ENCODE results near the gene TEX11.

The TEX11 gene

DNA sequence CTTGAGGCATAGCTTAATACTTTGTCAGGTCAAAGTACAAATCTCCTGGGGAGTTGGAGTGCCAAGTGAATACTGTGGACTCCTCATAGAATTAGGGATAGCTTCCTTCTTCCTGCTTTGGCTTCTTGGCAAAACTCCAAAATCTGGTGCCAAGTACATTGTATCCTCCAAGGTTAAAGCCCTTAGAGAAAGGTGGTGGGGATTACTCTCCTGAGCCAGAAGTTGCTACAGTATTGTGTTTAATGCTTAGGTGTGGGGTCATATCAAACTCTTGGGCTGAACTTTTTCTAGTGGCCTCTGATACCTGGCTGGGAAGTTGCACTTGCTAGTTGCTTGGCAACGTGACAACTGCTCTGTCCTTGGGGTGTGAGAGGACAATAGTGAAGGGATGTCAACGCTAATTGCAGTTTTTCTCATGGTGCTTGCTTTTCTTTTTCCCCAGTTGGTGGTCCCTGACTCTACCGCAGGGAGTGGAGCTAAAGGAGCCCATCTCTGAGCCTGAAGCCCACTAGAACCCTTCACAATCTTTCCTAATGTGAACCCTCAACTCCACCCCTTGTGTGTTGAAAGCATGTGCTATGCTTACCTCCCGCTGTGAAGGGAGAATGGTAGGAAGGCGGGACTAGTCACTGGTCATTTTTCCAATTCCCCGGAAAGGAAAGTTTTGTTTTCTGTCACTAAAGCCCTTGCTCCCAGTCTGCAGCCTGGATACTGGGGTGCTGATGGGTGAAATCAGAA, 428.4 kb downstream of the TEX11 start:
- Mint-ChIP-seq H3K36me3 (ENCODE audit: low read depth) (no peaks in the 10 kb centered on the region), H3K9me3 (no peaks in the 10 kb centered on the region), H3K4me3 (no peak overlapping the region), H3K27ac (no peak overlapping the region), H3K27me3 (no peaks in the 10 kb centered on the region), H3K4me1 (peaks cover 8% of the 10 kb centered on the region)
- DNase-seq (no peak), ATAC-seq (no peak)

DNA sequence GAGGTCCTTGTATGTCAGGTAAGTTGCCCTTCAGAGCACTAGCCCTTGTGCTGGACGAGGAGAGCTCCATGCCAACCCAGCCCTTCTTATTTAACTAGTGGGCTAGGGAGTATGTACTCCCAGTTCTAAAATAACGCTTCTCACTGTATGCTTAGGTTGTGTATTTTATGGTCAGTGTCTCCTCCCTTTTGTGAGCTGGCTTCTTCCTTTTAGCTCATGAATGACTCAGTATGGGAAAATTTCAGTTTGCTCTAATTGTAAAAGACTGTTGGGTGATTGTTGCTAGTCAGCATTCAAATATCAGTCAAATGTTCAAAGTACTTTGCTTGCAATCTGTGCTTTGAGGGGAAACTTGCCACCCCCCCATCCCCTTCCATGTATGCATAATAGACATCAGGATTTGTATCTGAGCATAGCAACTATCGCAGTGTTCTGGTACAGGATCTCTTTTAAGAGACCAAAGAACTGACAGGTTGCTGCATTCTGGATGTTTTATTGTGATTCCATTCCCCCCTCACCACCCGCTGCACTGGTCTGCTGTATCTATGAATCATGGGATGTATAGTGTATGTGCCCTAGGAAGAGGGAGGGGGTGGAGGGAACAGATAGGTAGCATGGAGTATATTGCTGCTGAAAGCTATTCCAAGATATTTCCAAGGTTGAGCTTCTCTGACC, 429.1 kb downstream of the TEX11 start:
- H3K36me3 Mint-ChIP-seq (ENCODE audit: low read depth) = no peaks in the 10 kb centered on the region
- H3K4me1 Mint-ChIP-seq = peaks cover 8% of the 10 kb centered on the region
- no peak overlapping the region for H3K4me3 Mint-ChIP-seq
- no peaks in the 10 kb centered on the region for H3K9me3 Mint-ChIP-seq
- no peaks in the 10 kb centered on the region for H3K27me3 Mint-ChIP-seq
- no peak for DNase-seq
- H3K27ac Mint-ChIP-seq = no peak overlapping the region
- no peak for ATAC-seq
